Measurements from ENCODE around the gene ASCL2. TPM values are rescaled to one million over a fixed set of nuclear protein-coding genes. Genes with fewer than 3 reads are reported as not detected.

Gene ASCL2
- total RNA-seq, 1 donor from 2014 or later, result not detected

GRCh38 chr11:2316963-2317244, 46.5 kb upstream of the ASCL2 start:
- intact Hi-C loops (cut with micrococcal nuclease), result loop anchor here (10.0 kb wide), 1 partner anchor 58 kb away; the partner anchor contains the start of gene CD81
- no peaks in the 10 kb centered on the region for H3K27me3 ChIP-seq (ENCODE audit: low read depth)
- peaks cover 11% of the 10 kb centered on the region for H3K9me3 ChIP-seq (replicated peaks)
- DNase-seq, result no peak
- no peak for TF ChIP-seq CTCF (IDR thresholded peaks at IDR 0.05; ENCODE audit: borderline replicate concordance)
- no peaks in the 10 kb centered on the region for H3K36me3 ChIP-seq
- H3K27ac ChIP-seq (replicated peaks), result no peak overlapping the region
- no peak overlapping the region for H3K4me3 ChIP-seq
- peaks cover 40% of the 10 kb centered on the region for H3K4me1 ChIP-seq

GRCh38 chr11:2316169-2316962, 46.0 kb upstream of the ASCL2 start:
- H3K36me3 ChIP-seq, result no peaks in the 10 kb centered on the region
- H3K9me3 ChIP-seq (replicated peaks), result peaks cover 11% of the 10 kb centered on the region
- H3K4me1 ChIP-seq, result peaks cover 40% of the 10 kb centered on the region
- no peak for DNase-seq
- H3K4me3 ChIP-seq, result no peak overlapping the region
- no peaks in the 10 kb centered on the region for H3K27me3 ChIP-seq (ENCODE audit: low read depth)
- H3K27ac ChIP-seq (replicated peaks), result peak overlapping the region; percentile 83
- intact Hi-C loops (cut with micrococcal nuclease), result loop anchor here (10.0 kb wide), 1 partner anchor 58 kb away; the partner anchor contains the start of gene CD81
- TF ChIP-seq CTCF (IDR thresholded peaks at IDR 0.05; ENCODE audit: borderline replicate concordance), result no peak

- Histone ChIP-seq H3K4me3 (peak overlapping the region; percentile 51), H3K36me3 (no peaks in the 10 kb centered on the region), H3K27me3 (ENCODE audit: low read depth) (no peaks in the 10 kb centered on the region), H3K4me1 (peaks cover 40% of the 10 kb centered on the region), H3K9me3 (replicated peaks) (peaks cover 11% of the 10 kb centered on the region), H3K27ac (replicated peaks) (peak overlapping the region; percentile 83)
- TF ChIP-seq CTCF (IDR thresholded peaks at IDR 0.05; ENCODE audit: borderline replicate concordance), result no peak
- peak; percentile 17 for DNase-seq
- intact Hi-C loops (cut with micrococcal nuclease), result loop anchor here (10.0 kb wide), 1 partner anchor 59 kb away; the partner anchor contains the start of gene CD81
Observed at GRCh38 chr11:2315395-2316168, 45.2 kb upstream of the ASCL2 start.

- H3K27ac ChIP-seq (replicated peaks), result peak overlapping the region; percentile 83
- peaks cover 11% of the 10 kb centered on the region for H3K9me3 ChIP-seq (replicated peaks)
- H3K27me3 ChIP-seq (ENCODE audit: low read depth), result no peaks in the 10 kb centered on the region
- H3K4me3 ChIP-seq, result peak overlapping the region; percentile 51
- H3K4me1 ChIP-seq, result peaks cover 40% of the 10 kb centered on the region
- intact Hi-C loops (cut with micrococcal nuclease), result loop anchor here (10.0 kb wide), 1 partner anchor 60 kb away; the partner anchor contains the start of gene CD81
- no peak for TF ChIP-seq CTCF (IDR thresholded peaks at IDR 0.05; ENCODE audit: borderline replicate concordance)
- DNase-seq, result peak; percentile 91
- H3K36me3 ChIP-seq, result no peaks in the 10 kb centered on the region
Observed at GRCh38 chr11:2314525-2315394, 44.4 kb upstream of the ASCL2 start.

- Histone ChIP-seq H3K27ac (replicated peaks) (peak overlapping the region; percentile 83), H3K27me3 (ENCODE audit: low read depth) (no peaks in the 10 kb centered on the region), H3K36me3 (no peaks in the 10 kb centered on the region), H3K9me3 (replicated peaks) (peaks cover 11% of the 10 kb centered on the region), H3K4me1 (peaks cover 40% of the 10 kb centered on the region), H3K4me3 (peak overlapping the region; percentile 29)
- intact Hi-C loops (cut with micrococcal nuclease), result loop anchor here (10.0 kb wide), 1 partner anchor 61 kb away; the partner anchor contains the start of gene CD81
- no peak for TF ChIP-seq CTCF (IDR thresholded peaks at IDR 0.05; ENCODE audit: borderline replicate concordance)
- no peak for DNase-seq
Observed at GRCh38 chr11:2314136-2314524, 43.7 kb upstream of the ASCL2 start.

Measured in left ventricle myocardium inferior (tissue), 1 donor.